Stimulated activated CD8-positive, alpha-beta memory T cell treated with anti-CD3 and anti-CD28 coated beads, Interleukin-12 subunit alpha, Interleukin-12 subunit beta, amount 100 ng/mL, for 24 hours (primary cell): ENCODE data around the gene EHF.
"Not testable (repeated sequence)": the region's sequence is repeated elsewhere in the genome, so short reads cannot be mapped to it uniquely, and the experiment has no call there.

Experiments used
- DNase-seq: peaks from one replicate; pipeline ENCODE4 v3.0.0-alpha.2; 2020; ENCODE audit errors: extremely low read depth

EHF gene

DNA sequence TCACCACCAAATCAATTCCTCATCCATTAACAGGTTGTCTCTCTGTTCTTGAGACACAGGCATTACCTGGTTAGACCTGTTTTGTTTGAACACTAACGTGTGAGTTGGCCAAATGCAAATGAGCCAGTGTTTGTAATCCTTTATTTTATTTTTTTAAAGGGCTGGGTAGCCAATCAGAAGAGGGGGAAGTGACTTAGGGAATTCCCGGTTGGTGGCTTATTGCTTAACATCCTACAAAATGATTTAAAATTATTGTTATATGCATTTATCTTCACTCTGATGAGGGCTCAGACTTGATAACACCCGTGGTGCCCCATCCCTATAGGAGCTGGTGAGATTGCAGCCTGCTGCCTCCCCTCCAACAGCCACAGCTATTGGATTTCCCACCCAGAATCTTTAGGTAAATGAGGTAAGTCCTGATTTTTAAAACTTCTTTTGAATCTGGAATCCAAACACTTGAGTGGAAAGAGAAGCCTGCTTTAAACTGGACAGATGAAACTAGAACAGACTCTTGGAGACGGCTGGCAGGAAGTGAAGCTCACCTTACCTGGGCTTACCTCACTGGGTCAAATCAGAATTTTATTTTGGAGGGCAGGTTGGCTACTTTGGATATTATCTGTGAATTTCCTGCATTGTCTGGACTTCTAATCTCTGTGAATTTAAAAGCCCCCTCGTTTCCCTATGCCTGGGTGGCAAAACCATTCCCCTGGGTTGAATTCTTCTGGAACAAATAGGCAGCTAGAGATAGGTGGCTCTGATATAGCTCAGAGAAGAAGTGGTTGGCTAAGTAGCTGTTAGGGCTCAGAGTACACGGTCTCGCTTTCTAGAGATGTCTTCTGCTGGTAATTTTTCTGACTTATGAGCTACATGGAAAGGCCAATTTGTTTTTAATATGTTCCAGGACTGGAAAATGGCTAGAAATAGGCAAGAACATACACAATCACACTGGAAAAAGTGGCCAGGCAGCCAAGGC is at the start of gene EHF:
Gene EHF, plus strand, starts transcription at position 274 of the 973 bp plus-strand sequence. CDS start 21,538 bp downstream, outside the sequence.
- DNase-seq, result no peak

DNA sequence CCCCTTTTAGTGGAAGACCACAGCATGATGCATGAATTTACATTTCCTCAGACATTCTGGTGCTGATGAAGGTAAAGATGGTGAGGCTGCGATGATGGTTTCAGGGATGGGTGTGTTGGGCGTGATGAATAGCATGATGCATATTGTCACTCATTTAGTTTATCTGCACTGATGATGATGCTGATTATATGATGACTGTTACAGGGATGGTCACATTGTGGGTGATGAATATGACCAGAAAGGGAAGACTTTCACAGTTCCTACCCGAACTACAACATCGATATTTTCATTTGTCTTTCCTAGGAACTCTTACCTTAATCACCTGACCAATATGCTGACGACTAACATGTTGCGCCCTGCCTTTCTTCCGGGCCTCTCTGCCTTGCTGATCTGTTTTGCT is 47.4 kb upstream of the EHF start:
- no peak for DNase-seq

DNA sequence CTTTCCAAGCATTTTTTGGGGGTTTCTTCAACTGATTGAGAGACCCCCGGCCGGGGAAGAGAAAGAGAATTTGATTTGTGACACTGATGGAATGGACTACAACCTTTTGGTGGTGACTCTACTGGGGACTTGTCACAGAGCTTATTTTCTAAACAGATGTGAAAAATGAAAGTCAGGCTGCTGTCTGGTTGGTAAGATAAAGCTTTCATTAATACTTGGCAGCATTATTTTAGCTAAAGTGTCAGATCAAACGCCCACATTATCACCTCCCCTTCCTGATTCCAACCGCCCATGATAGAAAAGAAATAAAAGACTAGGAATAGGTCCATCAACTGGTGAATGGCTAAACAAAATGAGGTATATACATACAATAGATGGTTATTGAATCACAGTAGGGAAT is 45.6 kb upstream of the EHF start:
- DNase-seq, result no peak

DNA sequence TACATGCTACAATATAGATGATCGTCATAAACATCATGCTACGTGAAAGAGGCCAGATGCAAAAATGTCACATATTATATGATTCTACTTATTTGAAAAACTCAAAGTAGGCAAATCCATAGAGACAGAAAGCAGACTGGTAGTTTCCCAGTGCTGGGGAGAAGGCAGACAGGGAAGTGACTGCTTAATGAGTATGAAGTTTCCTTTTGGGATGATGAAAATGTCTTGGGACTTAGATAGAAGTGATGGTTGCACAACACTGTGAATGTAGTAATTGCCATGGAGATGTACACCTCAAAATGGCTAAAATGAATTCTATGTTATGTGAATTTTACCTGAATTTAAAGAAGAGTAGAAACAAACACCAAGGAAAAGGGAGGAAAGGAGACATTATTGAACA is 45.2 kb upstream of the EHF start:
- no peak for DNase-seq

DNA sequence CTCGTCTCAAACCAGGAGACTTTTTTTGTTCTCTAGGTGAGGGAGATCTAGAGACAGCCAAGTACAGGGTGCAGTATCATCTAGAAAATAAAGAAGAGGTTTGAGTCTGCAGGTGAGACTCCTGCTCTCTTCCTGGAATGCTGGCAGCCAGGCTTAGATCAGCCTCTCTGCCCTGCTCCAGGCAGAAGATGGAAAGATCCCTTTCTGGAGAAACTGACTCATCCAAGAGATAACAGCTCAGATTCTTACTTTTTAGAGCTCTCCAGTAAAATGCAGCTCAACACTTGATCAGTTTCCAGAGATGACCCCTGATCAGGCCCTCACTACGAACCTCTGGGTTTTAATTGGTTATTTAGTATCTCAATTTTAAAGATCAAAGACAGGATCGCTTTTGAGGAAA is 44.6 kb upstream of the EHF start:
- DNase-seq, result no peak

DNA sequence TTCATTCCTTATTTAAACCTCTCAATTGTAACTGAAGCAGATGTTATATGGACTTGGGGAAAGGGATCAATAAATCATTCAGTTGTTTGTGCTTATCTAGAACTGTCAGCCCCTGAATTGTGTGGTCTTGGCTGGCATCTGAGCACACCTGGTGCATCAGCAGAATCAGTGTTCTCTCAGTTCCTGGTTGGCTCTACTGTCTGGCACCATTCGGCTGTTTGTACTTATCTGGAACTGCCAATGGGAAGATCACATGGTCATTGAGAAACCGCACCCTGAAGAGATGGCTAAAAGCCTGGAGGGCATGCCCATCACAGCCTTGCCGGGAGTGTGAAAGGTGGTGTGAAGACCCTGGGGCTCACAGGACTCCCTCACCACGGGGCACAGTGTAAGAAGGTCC is 37.1 kb upstream of the EHF start:
- DNase-seq, result no peak

DNA sequence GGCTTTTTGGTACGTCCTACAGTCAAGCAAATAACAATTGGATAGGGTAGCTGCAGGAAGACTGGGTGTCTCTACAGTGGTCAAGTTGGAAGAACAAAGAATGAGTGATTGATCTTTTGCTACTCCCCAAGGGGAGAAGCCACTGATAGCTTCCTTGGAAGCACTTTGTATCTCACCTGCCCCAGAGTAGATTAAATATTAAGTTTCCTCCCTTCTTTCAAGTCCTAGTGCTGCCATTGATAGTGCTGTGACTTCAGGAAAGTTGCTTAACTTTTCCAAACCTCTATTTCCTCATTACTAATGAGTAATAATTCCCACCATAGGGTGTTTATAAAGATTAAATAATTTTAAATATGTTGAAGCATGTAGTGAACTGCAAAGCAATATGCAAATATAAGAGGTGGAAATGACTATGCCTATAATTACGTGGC is 35.6 kb upstream of the EHF start:
- DNase-seq, result no peak

DNA sequence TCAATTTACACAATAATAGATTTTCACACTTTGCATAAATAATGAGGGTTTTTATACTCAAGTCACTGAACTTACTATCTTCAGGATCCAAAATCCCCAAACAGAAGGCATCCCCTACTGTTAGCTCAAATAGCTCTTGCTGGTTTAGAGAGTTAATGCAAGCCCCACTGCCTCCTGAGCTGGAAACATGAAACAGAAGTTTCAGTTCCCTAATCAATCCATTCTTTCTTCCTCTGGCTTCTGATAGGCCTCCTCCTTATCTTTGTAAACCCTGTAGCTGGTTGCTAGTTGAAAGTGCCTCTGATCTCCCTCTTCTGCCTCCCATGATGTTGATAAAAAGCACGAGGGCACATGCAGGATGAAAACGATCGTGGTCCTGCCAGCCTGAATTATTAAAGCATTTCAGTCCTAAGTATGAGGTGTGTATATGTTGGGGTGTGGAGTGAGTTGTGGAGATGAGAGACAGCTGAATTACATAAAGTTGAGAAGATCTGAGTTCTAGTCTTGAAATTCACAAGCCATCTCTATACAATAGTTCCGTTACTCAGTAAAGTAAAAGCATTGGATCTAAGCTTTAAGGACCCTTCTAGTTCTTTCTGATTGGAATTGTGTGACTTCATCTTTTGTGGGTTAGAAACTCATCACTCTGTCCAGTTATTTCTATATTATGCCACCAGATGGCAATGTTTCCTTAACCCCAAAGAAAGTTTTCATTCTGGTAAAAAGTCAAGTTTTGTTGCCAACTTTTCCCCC is 35.0 kb upstream of the EHF start:
- no peak for DNase-seq

DNA sequence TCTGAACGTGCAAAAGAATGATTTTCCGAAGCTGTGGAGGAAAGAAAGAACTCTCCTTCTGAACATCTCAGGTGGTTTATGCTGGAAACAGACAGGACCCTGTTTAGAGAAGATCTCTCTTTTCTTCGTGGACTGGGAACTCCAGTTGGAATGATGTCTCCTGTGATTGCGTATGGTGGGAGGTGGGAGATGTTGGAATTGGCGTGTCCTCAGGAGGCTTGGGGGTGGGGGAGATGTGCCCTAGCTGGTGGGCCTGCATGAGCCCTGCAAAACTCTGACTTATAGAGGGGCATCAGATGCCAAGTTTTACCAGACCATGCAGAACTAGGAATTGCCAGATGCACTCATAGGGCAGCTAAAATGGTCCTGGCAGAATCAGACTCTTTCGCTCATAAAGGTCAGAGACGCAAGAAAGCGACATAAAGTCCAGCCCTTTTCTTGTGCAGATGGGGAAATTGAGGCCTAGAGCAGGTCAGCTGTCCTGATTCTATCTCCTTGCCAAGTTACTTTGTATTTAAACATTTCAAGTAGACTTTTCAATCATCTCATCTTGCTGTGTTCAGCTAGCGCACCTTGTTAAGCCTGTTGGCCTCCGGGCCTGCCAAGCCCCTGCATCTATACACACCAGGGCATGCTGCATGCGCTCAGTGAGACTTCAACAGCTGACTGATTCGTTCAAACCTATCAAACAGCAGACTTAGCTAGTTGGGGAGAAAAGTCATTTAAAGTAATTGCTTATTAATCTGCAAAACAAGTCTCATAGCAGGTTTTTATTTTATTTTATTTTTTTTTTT is 34.2 kb upstream of the EHF start:
- DNase-seq, result no peak

DNA sequence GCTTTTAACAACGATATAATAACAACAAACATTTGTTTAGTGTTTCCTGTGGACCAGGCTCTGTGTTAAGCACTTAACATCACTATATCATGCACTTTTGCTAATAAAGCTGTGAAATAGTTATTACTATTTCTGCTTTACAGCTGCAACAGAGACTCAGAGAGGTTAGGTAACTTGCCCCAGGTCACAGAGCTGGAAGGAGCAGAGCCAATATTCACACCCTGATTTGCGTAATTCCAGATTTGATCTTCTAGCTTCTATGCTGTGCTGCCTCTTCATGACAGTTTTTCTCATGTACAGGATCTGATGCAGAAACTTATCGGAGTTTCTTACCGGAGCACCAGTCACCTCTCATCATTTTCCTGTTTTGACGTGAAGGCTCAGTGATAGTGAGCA is 33.6 kb upstream of the EHF start:
- no peak for DNase-seq

DNA sequence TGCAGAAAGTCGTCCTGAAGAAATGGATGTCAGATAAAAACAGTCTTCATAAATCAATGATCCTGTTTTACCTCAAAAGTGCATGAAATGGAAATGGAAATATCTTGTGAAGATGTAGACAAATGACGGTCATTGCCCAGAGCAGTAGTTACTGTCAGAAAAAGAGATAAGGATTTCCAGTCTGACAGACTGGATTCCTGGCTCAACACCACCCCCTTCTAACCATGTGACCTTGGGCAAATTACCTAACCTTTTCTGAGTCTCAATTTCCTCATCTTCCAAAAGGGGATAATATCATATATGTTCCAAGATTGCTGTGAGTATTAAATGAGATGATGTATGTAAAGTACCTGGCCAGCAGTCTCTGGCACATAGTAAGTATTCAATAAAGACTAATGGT is 32.9 kb upstream of the EHF start:
- DNase-seq, result no peak

DNA sequence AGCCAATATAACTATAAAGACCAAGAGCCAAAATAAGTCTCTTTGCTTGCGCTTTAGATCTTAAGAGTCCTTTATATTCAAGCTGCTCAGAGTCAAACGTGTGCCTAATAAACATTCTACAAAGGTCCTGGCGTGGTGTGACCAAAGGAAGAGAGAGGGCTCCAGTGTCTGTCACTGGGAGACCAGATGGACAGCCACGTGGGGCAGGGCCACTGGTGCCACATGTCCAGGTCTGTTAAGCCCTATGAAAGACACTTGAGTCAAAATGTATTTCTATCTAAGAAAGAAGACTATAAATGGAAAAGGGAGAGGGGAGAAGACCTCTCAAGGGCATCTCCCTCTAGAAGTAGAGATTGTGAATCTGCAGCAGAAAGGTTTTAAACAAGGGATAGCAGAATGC is 32.2 kb upstream of the EHF start:
- no peak for DNase-seq

DNA sequence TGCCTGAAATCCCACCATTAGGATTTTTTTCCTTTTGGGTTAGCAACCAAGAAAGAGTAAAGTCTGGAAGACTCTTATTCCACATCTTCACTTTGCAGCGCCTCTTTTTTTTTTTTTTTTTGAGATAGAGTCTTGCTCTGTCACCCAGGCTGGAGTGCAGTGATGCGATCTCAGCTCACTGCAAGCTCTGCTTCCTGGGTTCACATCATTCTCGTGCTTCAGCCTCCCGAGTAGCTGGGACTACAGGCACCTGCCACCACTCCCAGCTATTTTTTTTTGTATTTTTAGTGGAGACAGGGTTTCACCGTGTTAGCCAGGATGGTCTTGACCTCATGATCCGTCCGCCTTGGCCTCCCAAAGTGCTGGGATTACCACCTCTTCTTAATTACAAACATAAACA is 31.7 kb upstream of the EHF start:
- DNase-seq, result not testable (repeated sequence)

DNA sequence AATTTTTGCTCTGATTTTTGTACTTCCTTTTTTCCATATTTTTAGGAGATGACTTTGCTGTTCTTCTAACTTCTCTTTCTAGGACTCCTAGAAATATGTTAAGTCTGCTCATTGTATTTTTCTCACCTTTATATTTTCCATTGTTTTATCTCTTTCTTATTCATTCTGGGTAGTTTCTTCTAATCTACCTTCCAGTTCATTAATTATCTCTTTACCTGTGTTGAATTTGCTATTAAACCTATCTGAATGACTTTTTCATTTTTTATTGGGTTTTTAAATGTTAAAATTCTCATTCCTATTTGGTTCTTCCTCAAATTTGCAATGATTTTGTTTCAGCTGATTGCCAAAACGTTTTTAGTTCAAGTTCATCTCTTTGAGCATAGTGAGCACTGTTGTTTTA is 27.8 kb upstream of the EHF start:
- DNase-seq, result no peak

DNA sequence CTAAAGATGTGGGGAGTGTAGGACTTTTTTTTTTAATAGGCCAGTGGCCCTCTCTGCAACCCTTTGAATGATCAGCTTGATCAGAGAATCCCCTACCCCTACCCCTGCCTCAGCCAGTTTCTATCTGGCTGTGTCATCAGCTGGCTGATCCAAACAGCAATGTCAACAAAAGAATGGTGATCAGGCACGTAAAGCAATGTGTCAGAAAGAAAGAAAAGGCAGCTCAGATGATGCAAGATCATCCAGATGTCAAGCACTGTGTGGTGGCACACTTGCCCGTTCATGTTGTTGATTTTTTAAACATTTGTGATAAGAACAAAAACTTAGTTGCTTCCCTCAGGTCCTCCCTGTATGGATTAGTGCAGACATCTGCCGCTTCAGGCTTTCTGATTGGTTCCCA is 26.3 kb upstream of the EHF start:
- no peak for DNase-seq

DNA sequence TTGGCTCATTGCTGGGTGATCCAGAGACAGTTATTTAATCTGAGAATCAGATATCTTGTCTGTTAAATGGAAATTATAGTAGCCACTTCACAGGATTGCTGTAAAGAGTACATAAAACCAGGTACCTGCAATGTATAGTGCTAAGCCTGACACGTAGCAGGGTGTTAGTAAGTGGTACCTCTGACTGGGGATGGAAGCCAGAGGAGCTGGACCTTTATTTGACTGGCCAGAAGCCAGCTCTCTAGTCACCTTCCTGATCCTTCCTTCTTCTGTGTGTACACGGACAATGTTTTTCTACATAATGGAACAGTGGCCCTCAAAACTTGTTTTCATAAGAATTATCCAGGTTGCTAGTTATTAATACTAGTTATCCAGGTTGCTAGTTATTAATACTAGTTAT is 25.5 kb upstream of the EHF start:
- no peak for DNase-seq

DNA sequence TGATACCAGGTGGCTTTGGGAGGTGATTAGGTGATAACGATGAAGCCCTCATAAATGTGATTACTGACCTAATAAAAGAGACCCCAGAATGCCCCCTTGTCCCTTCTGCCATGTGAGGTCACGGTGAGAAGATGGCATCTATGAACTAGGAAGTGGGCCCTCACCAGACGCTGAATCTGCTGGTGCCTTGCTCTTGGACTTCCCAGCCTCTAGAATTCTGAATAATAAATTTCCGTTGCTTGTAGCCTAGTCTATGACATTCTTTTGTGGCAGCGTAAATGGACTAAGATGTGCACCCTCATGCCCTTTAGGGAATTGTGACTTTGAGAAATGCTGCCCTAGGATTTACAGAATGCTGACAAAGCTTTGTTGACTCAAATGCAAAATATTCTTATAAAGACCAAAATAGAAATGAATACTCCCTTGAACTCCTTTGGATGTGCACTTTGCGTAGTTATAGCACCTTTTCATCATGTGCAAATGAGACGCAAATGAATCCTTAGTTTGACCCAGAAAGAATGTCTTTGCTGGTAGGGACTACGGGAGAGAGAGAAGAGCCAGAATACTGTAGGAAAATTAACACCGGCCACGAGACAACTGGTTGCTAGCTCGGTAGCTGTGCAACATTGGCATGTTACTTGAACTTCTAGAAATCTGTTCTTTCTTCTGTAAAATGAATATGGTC is 24.8 kb upstream of the EHF start:
- no peak for DNase-seq

DNA sequence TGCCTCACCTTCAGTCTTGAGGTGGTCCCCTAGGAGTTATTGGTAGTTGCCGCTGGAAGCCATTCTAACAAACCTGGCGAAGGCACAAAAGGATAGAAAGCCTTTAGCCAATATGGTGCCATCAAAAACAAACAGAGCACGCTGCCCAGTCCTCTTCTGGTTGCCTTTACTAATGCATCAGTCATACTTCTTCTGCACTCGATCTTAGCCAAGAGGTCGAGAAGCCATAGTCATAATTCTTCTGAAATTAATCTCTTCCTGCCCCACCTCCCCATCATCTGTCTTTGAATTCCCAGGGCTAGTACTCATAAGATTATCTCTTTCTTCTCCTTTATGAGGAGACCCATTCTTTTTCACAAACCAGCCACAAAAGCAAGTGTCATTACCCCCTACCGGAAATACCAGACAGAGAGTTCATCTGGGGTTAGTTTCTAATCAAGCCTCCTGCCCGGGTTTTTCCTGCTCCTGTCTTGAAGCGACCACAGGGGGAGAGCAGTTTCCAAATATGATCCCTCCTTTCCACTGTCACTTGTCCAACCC is 21.4 kb upstream of the EHF start:
- no peak for DNase-seq

DNA sequence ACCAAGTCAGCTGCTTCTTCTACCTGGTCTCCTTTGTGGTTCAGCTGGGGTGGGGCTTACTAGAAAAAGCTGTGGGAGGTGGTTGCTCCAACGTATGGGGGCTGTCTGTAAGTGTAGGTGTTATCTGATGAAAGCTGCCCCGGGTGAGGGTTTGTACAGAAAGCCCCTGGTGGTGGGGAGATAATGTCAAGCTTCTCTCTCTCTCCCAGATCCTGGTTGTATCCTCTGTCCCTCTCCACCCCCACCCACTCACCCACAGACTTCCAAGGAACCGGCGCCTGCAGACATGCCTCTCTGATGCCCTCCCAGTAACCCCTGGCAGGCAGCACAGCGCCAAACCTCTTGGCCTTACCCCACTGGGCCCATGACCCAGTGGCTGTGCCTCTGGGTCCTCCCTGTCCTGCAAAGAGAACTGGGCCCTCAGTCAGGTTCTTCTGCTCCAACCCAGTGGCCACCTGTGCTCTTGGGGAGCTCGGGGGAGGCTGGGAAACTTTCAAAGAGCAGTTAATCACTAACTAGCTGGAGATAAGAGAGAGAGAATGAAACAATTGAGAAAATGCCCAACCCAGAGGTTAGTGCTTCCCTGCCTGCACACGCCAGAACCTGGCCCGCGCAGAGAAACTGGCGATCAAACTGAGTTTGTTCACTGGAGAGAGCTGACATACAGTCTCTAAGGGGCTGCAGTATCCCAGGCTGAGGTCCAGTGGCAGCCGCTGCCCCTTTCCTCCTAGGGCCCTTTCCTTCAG is 20.4 kb upstream of the EHF start:
- DNase-seq, result no peak

DNA sequence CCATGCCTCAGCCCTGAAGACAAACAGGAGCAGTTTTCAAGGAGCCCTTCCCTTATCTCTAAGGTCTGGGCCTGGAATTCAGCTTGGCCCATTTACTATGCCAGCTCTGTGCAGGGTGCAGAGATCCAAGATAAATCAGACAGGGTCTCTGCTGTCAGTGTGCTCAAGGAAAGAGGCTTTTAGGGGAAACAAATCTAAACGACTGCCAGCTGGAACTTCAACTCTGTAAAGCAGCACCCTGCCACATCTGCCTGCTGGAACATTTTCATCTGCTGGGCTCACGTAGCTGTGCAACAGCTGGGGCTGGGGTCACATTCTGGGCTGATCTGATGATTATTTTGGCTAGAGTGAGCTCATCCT is 19.8 kb upstream of the EHF start:
- no peak for DNase-seq

DNA sequence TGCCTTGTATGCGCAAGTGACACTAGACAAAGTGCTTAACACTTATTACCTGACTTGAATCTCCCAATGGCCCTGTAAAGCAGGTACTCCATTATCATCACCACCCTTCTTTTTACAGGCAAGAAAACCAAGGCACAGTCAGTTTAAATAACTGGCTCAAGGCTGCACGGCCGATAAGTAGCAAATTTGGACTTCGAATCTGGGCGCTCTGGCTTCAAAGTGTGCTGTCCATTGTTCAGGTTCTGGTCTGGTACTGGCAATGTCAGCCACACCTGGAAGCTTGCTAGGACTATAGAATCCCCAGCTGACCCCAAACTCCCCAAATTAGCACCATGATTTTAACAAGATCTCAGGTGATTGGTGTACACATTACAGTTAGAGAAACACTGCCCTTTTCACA is 19.3 kb upstream of the EHF start:
- no peak for DNase-seq
